MV-4-11 (cell line): ENCODE data around the gene MPV17L.
"Not testable (repeated sequence)": the region's sequence is repeated elsewhere in the genome, so short reads cannot be mapped to it uniquely, and the experiment has no call there.

Source experiments
- DNase-seq: peaks from one replicate; lab custom pipeline; 2025; lab: John Stamatoyannopoulos, UW

Gene MPV17L

GRCh38 chr16:15452246-15452855, 56.8 kb downstream of the MPV17L start:
- no peak for DNase-seq

- not testable (repeated sequence) for DNase-seq
Observed at GRCh38 chr16:15453296-15453695, 57.7 kb downstream of the MPV17L start.

- DNase-seq = not testable (repeated sequence)
Observed at GRCh38 chr16:15454933-15455332, 59.4 kb downstream of the MPV17L start.

GRCh38 chr16:15457400-15457799, 61.8 kb downstream of the MPV17L start:
- no peak for DNase-seq

GRCh38 chr16:15457958-15458357, 62.4 kb downstream of the MPV17L start:
- no peak for DNase-seq

GRCh38 chr16:15459791-15460190, 64.2 kb downstream of the MPV17L start:
- no peak for DNase-seq

- no peak for DNase-seq
Observed at GRCh38 chr16:15460601-15461000, 65.0 kb downstream of the MPV17L start.

GRCh38 chr16:15461376-15461775, 65.8 kb downstream of the MPV17L start:
- DNase-seq = no peak
